Glutamatergic neuron (in vitro differentiated cells): Measurements from ENCODE around the gene RGS18. TPM values are rescaled to one million over a fixed set of nuclear protein-coding genes. Genes with fewer than 3 reads are reported as not detected.

Experiments
- DNase-seq: peaks from one replicate; pipeline ENCODE4 v3.0.0; 2022
- H3K27ac Mint-ChIP-seq: one replicate; pipeline ENCODE4 v1.8.0; 2020; ENCODE audit warnings: mild to moderate bottlenecking, mixed read lengths, inconsistent platforms; ENCODE audit not compliant: unreplicated experiment
- H3K27me3 Mint-ChIP-seq: one replicate; pipeline ENCODE4 v1.8.0; 2020; ENCODE audit warnings: mild to moderate bottlenecking, moderate library complexity, mixed read lengths, inconsistent platforms; ENCODE audit not compliant: unreplicated experiment
- H3K36me3 Mint-ChIP-seq: one replicate; pipeline ENCODE4 v1.8.0; 2020; ENCODE audit warnings: mild to moderate bottlenecking, mixed read lengths, inconsistent platforms; ENCODE audit not compliant: unreplicated experiment
- H3K4me1 Mint-ChIP-seq: one replicate; pipeline ENCODE4 v1.8.0; 2020; ENCODE audit warnings: mild to moderate bottlenecking, low read depth, mixed read lengths, inconsistent platforms; ENCODE audit not compliant: unreplicated experiment
- H3K4me3 Mint-ChIP-seq: one replicate; pipeline ENCODE4 v1.8.0; 2020; ENCODE audit warnings: mild to moderate bottlenecking, mixed read lengths, inconsistent platforms; ENCODE audit not compliant: unreplicated experiment
- H3K9me3 Mint-ChIP-seq: one replicate; pipeline ENCODE4 v1.8.0; 2020; ENCODE audit warnings: mild to moderate bottlenecking, moderate library complexity, mixed read lengths, inconsistent platforms; ENCODE audit not compliant: unreplicated experiment
- CTCF ChIP-seq: fragments of 200-600 bp; sonication (generic); IDR thresholded peaks from one replicate; pipeline ENCODE4 v1.5.0; 2021; ENCODE audit not compliant: partially characterized antibody, unreplicated experiment
- total RNA-seq: library from RNA; stranded (reverse); fragmentation: NEBNext Ultra II Directional; extraction: Animal tissue kit (Norgen Biotek cat#: 25700); gene quantifications from one replicate; pipeline ENCODE4 v1.2.1, GENCODE V29; 2021; ENCODE audit not compliant: unreplicated experiment

Gene RGS18
- total RNA-seq, 1 donor from 2014 or later: not detected

- H3K27ac Mint-ChIP-seq: no peak overlapping the region
- no peaks in the 10 kb centered on the region for H3K27me3 Mint-ChIP-seq
- H3K4me1 Mint-ChIP-seq: no peaks in the 10 kb centered on the region
- H3K36me3 Mint-ChIP-seq: no peaks in the 10 kb centered on the region
- DNase-seq: no peak
- H3K4me3 Mint-ChIP-seq: no peak overlapping the region
- no peaks in the 10 kb centered on the region for H3K9me3 Mint-ChIP-seq
- no peak for TF ChIP-seq CTCF
Measured at GRCh38 chr1:192235127-192235526, 76.9 kb downstream of the RGS18 start.

Other genes with a start within 250 kb of the RGS18 start
- gene RGS21, start 158.5 kb downstream of the RGS18 start, total RNA-seq: not detected